ENCODE results near the gene ANKS1B. TPM values are rescaled to one million over a fixed set of nuclear protein-coding genes. Genes with fewer than 3 reads are reported as not detected.

The ANKS1B gene
- total RNA-seq, 4 donors from 2014 or later = 14.0 to 38.4 (median 28.6) TPM

GRCh38 chr12:99544457-99544856 lies 440.3 kb downstream of the ANKS1B start:
- no peak overlapping the region for H3K27ac ChIP-seq
- H3K27me3 ChIP-seq = no peaks in the 10 kb centered on the region
- no peak overlapping the region for H3K4me3 ChIP-seq
- H3K4me1 ChIP-seq = no peaks in the 10 kb centered on the region
- peaks cover 0 to 17% (median 3%) of the 10 kb centered on the region in 4 donors for H3K9me3 ChIP-seq
- no peak for DNase-seq (ENCODE audit: low spot score in 2 of 2)
- WGBS, 2 donors = 50 to 56% methylated on average over 1 of the region's 1 CpG
- TF ChIP-seq EP300 (IDR thresholded peaks at IDR 0.05) = no peak
- no peak for TF ChIP-seq CTCF (IDR thresholded peaks at IDR 0.05)
- no peak for TF ChIP-seq POLR2A (IDR thresholded peaks at IDR 0.05)
- no peaks in the 10 kb centered on the region for H3K36me3 ChIP-seq

GRCh38 chr12:99529966-99530365 lies 454.8 kb downstream of the ANKS1B start:
- H3K27ac ChIP-seq = no peak overlapping the region
- H3K9me3 ChIP-seq = peaks cover 0 to 9% (median 0%) of the 10 kb centered on the region in 4 donors
- H3K36me3 ChIP-seq = no peaks in the 10 kb centered on the region
- no peaks in the 10 kb centered on the region for H3K27me3 ChIP-seq
- TF ChIP-seq EP300 (IDR thresholded peaks at IDR 0.05) (no peak), POLR2A (IDR thresholded peaks at IDR 0.05) (no peak), CTCF (IDR thresholded peaks at IDR 0.05) (no peak)
- DNase-seq (ENCODE audit: low spot score in 2 of 2) = no peak
- H3K4me3 ChIP-seq = no peak overlapping the region
- no peaks in the 10 kb centered on the region for H3K4me1 ChIP-seq
- WGBS, 2 donors = 50 to 54% methylated on average over 2 of the region's 2 CpGs

DNA sequence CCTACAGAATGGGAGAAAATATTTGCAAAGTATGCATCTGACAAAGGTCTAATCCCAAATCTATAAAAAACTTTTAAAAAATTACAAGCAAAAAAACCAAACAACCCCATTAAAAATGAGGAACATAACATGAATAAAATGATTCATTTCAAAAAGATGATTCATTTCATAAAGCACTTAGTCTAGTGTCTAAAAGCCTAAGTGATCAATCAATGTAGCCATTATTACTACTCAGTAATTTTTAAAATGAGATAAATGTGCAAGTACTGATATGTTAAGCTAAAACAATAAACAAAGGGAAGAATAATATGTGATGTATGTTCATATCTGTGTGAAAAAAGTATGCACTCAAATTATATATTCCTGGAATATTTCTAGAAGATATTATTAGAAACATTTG lies 456.3 kb downstream of the ANKS1B start:
- H3K4me3 ChIP-seq = no peak overlapping the region
- H3K9me3 ChIP-seq = peaks cover 0 to 6% (median 0%) of the 10 kb centered on the region in 4 donors
- H3K36me3 ChIP-seq = no peaks in the 10 kb centered on the region
- no peaks in the 10 kb centered on the region for H3K27me3 ChIP-seq
- H3K4me1 ChIP-seq = no peaks in the 10 kb centered on the region
- no peak overlapping the region for H3K27ac ChIP-seq
- no peak for TF ChIP-seq EP300 (IDR thresholded peaks at IDR 0.05)
- TF ChIP-seq POLR2A (IDR thresholded peaks at IDR 0.05) = no peak
- TF ChIP-seq CTCF (IDR thresholded peaks at IDR 0.05) = no peak
- no peak for DNase-seq (ENCODE audit: low spot score in 2 of 2)

- H3K4me3 ChIP-seq = no peak overlapping the region
- TF ChIP-seq CTCF (IDR thresholded peaks at IDR 0.05) (no peak), EP300 (IDR thresholded peaks at IDR 0.05) (no peak), POLR2A (IDR thresholded peaks at IDR 0.05) (no peak)
- 85 to 94% methylated on average over 2 of the region's 2 CpGs for WGBS, 2 donors
These were observed 460.9 kb downstream of the ANKS1B start for GRCh38 chr12:99523853-99524252.

DNA sequence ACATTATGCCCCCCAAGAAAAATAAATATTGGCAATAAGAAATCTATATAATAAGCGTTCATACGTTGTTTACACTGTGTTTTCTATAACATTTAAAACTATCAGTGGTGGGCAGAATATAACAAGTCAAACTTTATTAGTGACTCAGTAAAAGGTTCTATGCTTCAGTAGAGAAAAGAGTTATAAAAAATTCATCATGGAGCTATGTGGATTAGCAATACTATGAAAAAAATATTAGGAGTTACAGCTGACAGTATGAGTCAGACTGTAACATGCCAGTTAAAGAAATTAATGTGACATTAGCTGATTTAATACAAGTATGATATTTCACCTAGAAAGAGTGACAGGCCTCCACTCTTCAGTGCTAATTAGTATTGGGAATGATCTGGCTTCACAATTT lies 462.3 kb downstream of the ANKS1B start:
- 46 to 47% methylated on average over 2 of the region's 2 CpGs for WGBS, 2 donors
- Histone ChIP-seq H3K4me3 (no peak overlapping the region), H3K27me3 (no peaks in the 10 kb centered on the region), H3K27ac (no peak overlapping the region), H3K9me3 (peaks cover 0 to 6% (median 0%) of the 10 kb centered on the region in 4 donors), H3K36me3 (no peaks in the 10 kb centered on the region), H3K4me1 (no peaks in the 10 kb centered on the region)
- no peak for DNase-seq (ENCODE audit: low spot score in 2 of 2)
- TF ChIP-seq CTCF (IDR thresholded peaks at IDR 0.05) = no peak
- TF ChIP-seq EP300 (IDR thresholded peaks at IDR 0.05) = no peak
- no peak for TF ChIP-seq POLR2A (IDR thresholded peaks at IDR 0.05)

More at GRCh38 chr12:99523853-99524252, 460.9 kb downstream of the ANKS1B start:
- no peaks in the 10 kb centered on the region for H3K27me3 ChIP-seq
- DNase-seq (ENCODE audit: low spot score in 2 of 2) = no peak
- no peaks in the 10 kb centered on the region for H3K4me1 ChIP-seq
- H3K9me3 ChIP-seq = no peaks in the 10 kb centered on the region
- H3K36me3 ChIP-seq = no peaks in the 10 kb centered on the region
- no peak overlapping the region for H3K27ac ChIP-seq
